Endothelial cell of umbilical vein (primary cell): Measurements from ENCODE around the gene RMP24.

ENCODE experiments used
- BruUV-seq: library from RNA; stranded (reverse); fragments of 400-500 nt; replicated peaks from 2 replicates; lab custom pipeline; 2021; lab: Mats Ljungman, UMichigan
- CTCF ChIA-PET: fragments of 300-600, 350-600 bp; sonication (Branson Sonifier 250); formaldehyde crosslinking; loops from one replicate; lab custom pipeline; 2021; ENCODE audit warnings: antibody characterized with exemption, inconsistent platforms; lab: Charles Lee
- POLR2A ChIA-PET: fragments of 300-600, 350-600 bp; sonication (Branson Sonifier 250); formaldehyde crosslinking; loops from one replicate; lab custom pipeline; 2021; ENCODE audit warnings: antibody characterized with exemption, inconsistent platforms; lab: Charles Lee
- DNase-seq: peaks from one replicate; pipeline ENCODE4 v3.0.0-alpha.2; 2011; ENCODE audit warnings: low read depth, low spot score
- FAIRE-seq: peaks from 2 replicates; lab custom pipeline; 2011; peaks lifted over from hg19 to GRCh38; lab: Jason Lieb, UNC
- H2AFZ ChIP-seq: 2 replicates; pipeline ENCODE4 v1.6.0; 2012; ENCODE audit warnings: low read depth, low read length, control low read depth, inconsistent platforms
- H3K27ac ChIP-seq: 2 replicates; pipeline ENCODE4 v1.5.1; 2011; ENCODE audit warnings: low read depth, mild to moderate bottlenecking, control low read depth, low read length, moderate library complexity; ENCODE audit not compliant: insufficient read depth
- H3K27me3 ChIP-seq, 2 experiments: 2 replicates each; pipeline versions ENCODE4 v1.6.0 to v1.6.1; 2011; ENCODE audit warnings: low read length in 2 of 2, mixed read lengths in 1 of 2; ENCODE audit not compliant: control insufficient read depth in 2 of 2, insufficient read depth in 2 of 2
- H3K36me3 ChIP-seq, 2 experiments: 2 replicates in 1 of 2; 3 replicates in 1 of 2; pipeline ENCODE4 v1.5.1; 2011; ENCODE audit warnings: low read length in 2 of 2, mild to moderate bottlenecking in 1 of 2, moderate library complexity in 1 of 2; ENCODE audit not compliant: control insufficient read depth in 2 of 2, insufficient read depth in 2 of 2; ENCODE audit errors: extremely low read depth in 1 of 2
- H3K4me1 ChIP-seq: 3 replicates; pipeline ENCODE4 v1.5.1; 2011; ENCODE audit warnings: mild to moderate bottlenecking, low read length; ENCODE audit not compliant: control insufficient read depth, insufficient read depth; ENCODE audit errors: extremely low read depth
- H3K4me2 ChIP-seq: 2 replicates; pipeline ENCODE4 v1.6.1; 2011; ENCODE audit warnings: low read length, control low read depth, mixed read lengths; ENCODE audit not compliant: insufficient read depth
- H3K4me3 ChIP-seq, 3 experiments: fragments of 200-600 bp in 1 of 3; sonication (generic), shearing (Covaris generic) in 1 of 3; replicated peaks in 1 of 3; 2 replicates each; pipeline ENCODE4 v1.5.1; 2011 to 2016; ENCODE audit warnings: control low read depth in 3 of 3, low read length in 3 of 3, mild to moderate bottlenecking in 2 of 3, inconsistent platforms in 1 of 3, low read depth in 1 of 3, moderate library complexity in 1 of 3; ENCODE audit not compliant: insufficient read depth in 1 of 3
- H3K79me2 ChIP-seq: 2 replicates; pipeline ENCODE4 v1.6.0; 2012; ENCODE audit warnings: low read length, inconsistent platforms; ENCODE audit not compliant: control insufficient read depth, insufficient read depth
- H3K9ac ChIP-seq: replicated peaks from 2 replicates; pipeline ENCODE3; 2011; ENCODE audit warnings: low read length, control low read depth; ENCODE audit not compliant: insufficient read depth; ENCODE audit errors: extremely low read depth
- H3K9me1 ChIP-seq: replicated peaks from 3 replicates; pipeline ENCODE4 v1.6.0; 2011; ENCODE audit warnings: mild to moderate bottlenecking, low read length; ENCODE audit not compliant: control insufficient read depth, insufficient read depth; ENCODE audit errors: extremely low read depth
- H3K9me3 ChIP-seq: replicated peaks from 2 replicates; pipeline ENCODE4 v1.5.1; 2012; ENCODE audit warnings: low read length, inconsistent platforms; ENCODE audit not compliant: control insufficient read depth, insufficient read depth
- H4K20me1 ChIP-seq: replicated peaks from 2 replicates; pipeline ENCODE3; 2011; ENCODE audit warnings: mild to moderate bottlenecking, low read length; ENCODE audit not compliant: control insufficient read depth, insufficient read depth; ENCODE audit errors: extremely low read depth
- CTCF ChIP-seq, 2 donors: IDR thresholded peaks; 1 replicate in 1 of 2; 2 replicates in 1 of 2; pipeline ENCODE4 v1.5.1; 2011; ENCODE audit warnings: low read length in 2 of 2, mild to moderate bottlenecking in 2 of 2, moderate library complexity in 2 of 2, control low read depth in 1 of 2, inconsistent platforms in 1 of 2, low read depth in 1 of 2; ENCODE audit not compliant: insufficient read depth in 1 of 2; ENCODE audit errors: extremely low read depth in 1 of 2
- EZH2 ChIP-seq: IDR thresholded peaks from 2 replicates; pipeline ENCODE4 v1.6.1; 2012; ENCODE audit warnings: borderline replicate concordance, low read depth, mild to moderate bottlenecking, moderate library complexity, low read length, inconsistent platforms; ENCODE audit not compliant: severe bottlenecking
- FOS ChIP-seq: IDR thresholded peaks from 2 replicates; pipeline ENCODE4 v1.6.1; 2011; ENCODE audit warnings: mild to moderate bottlenecking, low read length, moderate library complexity, borderline replicate concordance; ENCODE audit not compliant: insufficient read depth
- GATA2 ChIP-seq: IDR thresholded peaks from 2 replicates; pipeline ENCODE4 v1.7.0; 2011; ENCODE audit warnings: low read depth, mild to moderate bottlenecking, moderate library complexity, mixed read lengths, low read length; ENCODE audit not compliant: insufficient read length, insufficient read depth
- JUN ChIP-seq: IDR thresholded peaks from 2 replicates; pipeline ENCODE4 v1.6.1; 2011; ENCODE audit warnings: borderline replicate concordance, low read depth; ENCODE audit not compliant: insufficient read length, insufficient read depth
- MYC ChIP-seq: IDR thresholded peaks from one replicate; pipeline ENCODE4 v1.6.1; 2011; ENCODE audit warnings: mild to moderate bottlenecking, low read depth, low read length
- POLR2A ChIP-seq: IDR thresholded peaks from 2 replicates; pipeline ENCODE4 v1.6.1; 2012; ENCODE audit warnings: low read depth, mild to moderate bottlenecking, control low read depth, low read length
- POLR2AphosphoS5 ChIP-seq: IDR thresholded peaks from 2 replicates; pipeline ENCODE4 v1.6.1; 2012; ENCODE audit warnings: low read depth, mild to moderate bottlenecking, control low read depth, low read length, moderate library complexity; ENCODE audit not compliant: insufficient read depth
- dilution Hi-C: fragments of 300-500 bp; cut with MboI; formaldehyde crosslinking; loops from one replicate; pipeline ENCODE4 v1.15.0; 2019; ENCODE audit warnings: low sequenced_read_pairs; ENCODE audit not compliant: extremely low pct_ligation_motif_present
- intact Hi-C: fragments of 100-400 bp; cut with micrococcal nuclease; formaldehyde crosslinking; loops from one replicate; pipeline ENCODE4 v1.10.0; 2022
- TF ChIP-seq, protein P1 (sequence below): IDR thresholded peaks from 2 replicates; pipeline ENCODE4 v1.6.1; 2011; ENCODE audit not compliant: insufficient read depth, insufficient read length

The RMP24 gene

GRCh38 chr18:36017232-36017631 is 44.8 kb downstream of the RMP24 start:
- Histone ChIP-seq H3K36me3 (no peaks in the 10 kb centered on the region), H4K20me1 (no peaks in the 10 kb centered on the region), H3K4me2 (no peak overlapping the region), H3K27me3 (no peaks in the 10 kb centered on the region), H3K4me3 (no peak overlapping the region), H3K9me1 (no peaks in the 10 kb centered on the region), H3K27ac (no peak overlapping the region), H3K79me2 (no peaks in the 10 kb centered on the region), H3K9ac (no peak overlapping the region), H3K9me3 (no peaks in the 10 kb centered on the region), H3K4me1 (no peaks in the 10 kb centered on the region), H2AFZ (no peak overlapping the region)
- CTCF ChIA-PET = interaction anchor here (0.6 to 4.5 kb wide), 46 partner anchors 9 to 671 kb away, joined by 3 to 109 read pairs (median 4); partner anchors contain the start of genes RMP24 and SLC39A6
- no TSS peak for BruUV-seq
- FAIRE-seq (no peak), DNase-seq (no peak)
- POLR2A ChIA-PET = interaction anchor here (0.5 to 0.6 kb wide), 2 partner anchors 335 to 702 kb away, joined by 4 to 6 read pairs; no protein-coding TSS in a partner anchor
- TF ChIP-seq, protein P1, sequence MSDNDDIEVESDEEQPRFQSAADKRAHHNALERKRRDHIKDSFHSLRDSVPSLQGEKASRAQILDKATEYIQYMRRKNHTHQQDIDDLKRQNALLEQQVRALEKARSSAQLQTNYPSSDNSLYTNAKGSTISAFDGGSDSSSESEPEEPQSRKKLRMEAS = no peak
- no peak for TF ChIP-seq MYC
- no peak for TF ChIP-seq GATA2
- TF ChIP-seq EZH2 = no peak
- TF ChIP-seq POLR2A = no peak
- no peak for TF ChIP-seq FOS
- TF ChIP-seq JUN = no peak
- TF ChIP-seq POLR2AphosphoS5 = no peak
- no peak for TF ChIP-seq CTCF (IDR thresholded peaks at IDR 0.05; ENCODE audit: extremely low read depth in 1 of 2, insufficient read depth in 1 of 2, low read depth in 1 of 2, low read length in 2 of 2)
- intact Hi-C loops = loop anchor here (1.0 to 10.0 kb wide), 5 partner anchors 79 to 558 kb away; partner anchors contain the start of genes ELP2 and SLC39A6
- dilution Hi-C loops = no loop called here
